ENCODE results near the gene XIST. TPM values are rescaled to one million over a fixed set of nuclear protein-coding genes. Genes with fewer than 3 reads are reported as not detected.

Gene XIST
- total and polyA plus RNA-seq, 2 of the 8 experiments (the other 6 are each of a cell fraction or from before 2014, with no cell fraction given), result 0.06 to 0.19 TPM

- no peak overlapping the region for H3K27ac ChIP-seq (ENCODE audit: low read depth, low read length)
- H3K79me2 ChIP-seq (ENCODE audit: control insufficient read depth in 1 of 2, insufficient read depth in 2 of 2, low read length in 2 of 2), result no peaks in the 10 kb centered on the region
- H3K27me3 ChIP-seq (replicated peaks in 1 of 4; ENCODE audit: control insufficient read depth in 3 of 4, extremely low read depth in 1 of 4, insufficient read depth in 3 of 4, low read length in 3 of 4), result no peaks in the 10 kb centered on the region
- no peak overlapping the region for H2BK5ac ChIP-seq (ENCODE audit: low read depth, low read length)
- H2BK15ac ChIP-seq (ENCODE audit: low read length), result no peak overlapping the region
- H3K9me3 ChIP-seq (ENCODE audit: insufficient read depth in 2 of 2, low read depth in 1 of 2, low read length in 1 of 2), result peaks cover 17 to 24% of the 10 kb centered on the region in 2 experiments
- H3K36me3 ChIP-seq (ENCODE audit: control insufficient read depth in 2 of 4, insufficient read depth in 4 of 4, low read length in 3 of 4), result no peaks in the 10 kb centered on the region; a peak in 1 of 8 replicates
- peaks cover 0 to 11% (median 1%) of the 10 kb centered on the region in 4 experiments; a peak in 1 of 7 replicates for H3K4me1 ChIP-seq (replicated peaks in 1 of 4; ENCODE audit: control insufficient read depth in 3 of 4, insufficient read depth in 4 of 4, low read length in 3 of 4)
- H2BK20ac ChIP-seq (ENCODE audit: low read length), result no peak overlapping the region
- WGBS, 2 experiments (ENCODE audit: extremely low coverage in 1 of 2, insufficient coverage in 1 of 2, insufficient read length in 1 of 2, insufficient replicate concordance in 2 of 2, low coverage in 1 of 2, low lambda C conversion rate in 2 of 2, missing lambda C conversion rate in 1 of 2), result 95% methylated on average over 25 of the region's 33 CpGs; no CpG with 5 or more reads in 1 of the 2 experiments
- H2AK5ac ChIP-seq (ENCODE audit: low read depth, low read length), result no peak overlapping the region
- no peak overlapping the region for H3K4ac ChIP-seq (replicated peaks; ENCODE audit: insufficient read length, low read depth, low read length)
- TF ChIP-seq YY1 (IDR thresholded peaks at IDR 0.05; ENCODE audit: low read depth, low read length) (0 out of 2 replicates have a peak, but pooled peaks have one; percentile 30), CREB1 (IDR thresholded peaks at IDR 0.05) (no peak)
- no peak overlapping the region for H2AFZ ChIP-seq (ENCODE audit: low read length)
- no peak for DNase-seq (ENCODE audit: low read depth in 1 of 2, low spot score in 2 of 2)
- H3K23ac ChIP-seq (ENCODE audit: insufficient read length), result no peak overlapping the region
- no peaks in the 10 kb centered on the region for H3K79me1 ChIP-seq (ENCODE audit: low read depth, low read length)
- H2BK12ac ChIP-seq (ENCODE audit: low read depth, low read length), result no peak overlapping the region
- H2BK120ac ChIP-seq (replicated peaks; ENCODE audit: low read depth, low read length), result no peak overlapping the region
- H3K9ac ChIP-seq (replicated peaks in 1 of 4; ENCODE audit: extremely low read depth in 1 of 4, low read depth in 3 of 4, low read length in 3 of 4), result no peak overlapping the region
- no peak overlapping the region for H3K56ac ChIP-seq (replicated peaks; ENCODE audit: insufficient read length, low read depth, low read length)
- H3K18ac ChIP-seq (ENCODE audit: extremely low read depth, low read length), result no peak overlapping the region; the same call in 1 of the 2 replicates
- no peak overlapping the region for H3K4me2 ChIP-seq (ENCODE audit: insufficient read depth in 1 of 2, low read depth in 2 of 2, low read length in 2 of 2)
- FAIRE-seq, result no peak
- no peak overlapping the region for H4K5ac ChIP-seq (ENCODE audit: insufficient read length, low read depth, low read length)
- no peak overlapping the region for H3K14ac ChIP-seq (ENCODE audit: insufficient read length)
- POLR2A ChIA-PET (ENCODE audit: partially characterized antibody), result no interaction called here
- H4K20me1 ChIP-seq (replicated peaks in 1 of 2; ENCODE audit: control insufficient read depth in 1 of 2, insufficient read depth in 2 of 2, low read length in 2 of 2), result no peaks in the 10 kb centered on the region
- H4K91ac ChIP-seq (replicated peaks; ENCODE audit: insufficient read length, low read length), result no peak overlapping the region
- no peak overlapping the region for H4K8ac ChIP-seq (ENCODE audit: extremely low read depth, insufficient read depth, low read length)
- H3K23me2 ChIP-seq (ENCODE audit: low read depth, low read length), result no peaks in the 10 kb centered on the region
- CTCF ChIA-PET (ENCODE audit: partially characterized antibody), result no interaction called here
- no peak overlapping the region for H3K4me3 ChIP-seq (ENCODE audit: extremely low read depth in 1 of 4, insufficient read depth in 2 of 4, low read depth in 3 of 4, low read length in 4 of 4)
These were observed 1.2 kb downstream of the XIST start for GRCh38 chrX:73851014-73852009.
